Measurements from ENCODE around the gene OR5L2.
"Not testable (repeated sequence)": the region's sequence is repeated elsewhere in the genome, so short reads cannot be mapped to it uniquely, and the experiment has no call there.

The OR5L2 gene

DNA sequence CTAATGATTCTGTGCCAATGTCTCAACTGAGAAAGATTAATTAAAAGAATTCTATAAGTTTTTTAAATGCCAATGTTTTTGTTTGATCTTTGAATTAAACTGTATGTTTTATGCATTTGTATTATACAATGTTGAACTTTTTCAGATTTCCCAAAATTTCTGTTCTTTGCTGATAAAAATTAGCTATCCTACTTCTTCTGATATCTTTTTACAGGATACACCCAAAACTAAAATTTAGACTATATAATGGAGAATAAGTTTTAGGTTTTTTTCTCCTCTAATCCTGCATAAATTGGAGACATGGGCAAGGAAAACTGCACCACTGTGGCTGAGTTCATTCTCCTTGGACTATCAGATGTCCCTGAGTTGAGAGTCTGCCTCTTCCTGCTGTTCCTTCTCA is at the start of gene OR5L2:
TSS of gene OR5L2 (plus strand) at position 301 of the 400 bp plus-strand sequence. CDS start at position 301, 0 bp downstream.
- DNase-seq: no peak

DNA sequence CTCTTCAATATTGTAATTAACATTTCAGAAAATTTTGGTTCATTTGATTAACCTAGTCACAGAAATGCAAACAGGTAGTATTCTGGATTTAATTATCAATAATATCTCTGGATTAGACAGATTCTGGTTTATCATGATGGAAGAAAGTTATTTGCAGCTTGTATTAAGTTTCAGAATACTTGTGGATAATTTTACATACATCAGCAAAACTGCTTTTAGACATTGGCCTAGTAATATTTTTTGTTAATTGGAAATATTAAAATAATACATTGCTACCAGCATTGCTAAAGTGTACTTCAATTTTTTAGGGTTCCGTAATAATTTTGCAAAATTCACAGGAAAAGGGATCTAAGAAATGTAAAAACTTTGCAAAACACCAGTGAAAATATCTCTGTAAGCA is 35.4 kb upstream of the OR5L2 start:
- DNase-seq: no peak

DNA sequence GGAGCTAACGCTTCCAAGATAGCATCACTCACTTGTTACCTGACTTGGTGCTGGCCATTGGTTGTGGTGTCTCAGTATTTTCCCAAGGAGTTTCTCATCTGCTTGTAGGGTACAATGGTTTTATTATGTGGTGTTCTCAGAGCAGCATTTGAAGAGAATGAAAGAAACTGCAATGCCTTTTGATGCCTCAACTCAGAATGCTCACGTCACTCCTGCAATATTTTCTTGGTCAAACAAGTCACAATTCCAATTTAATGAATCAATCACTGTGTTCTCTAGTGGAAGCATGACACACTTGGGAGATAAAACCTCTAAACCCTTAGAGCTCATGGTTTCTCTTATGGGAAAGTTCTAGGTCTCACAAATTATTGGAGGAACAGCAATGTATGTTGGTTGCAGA is 33.7 kb upstream of the OR5L2 start:
- no peak for DNase-seq

DNA sequence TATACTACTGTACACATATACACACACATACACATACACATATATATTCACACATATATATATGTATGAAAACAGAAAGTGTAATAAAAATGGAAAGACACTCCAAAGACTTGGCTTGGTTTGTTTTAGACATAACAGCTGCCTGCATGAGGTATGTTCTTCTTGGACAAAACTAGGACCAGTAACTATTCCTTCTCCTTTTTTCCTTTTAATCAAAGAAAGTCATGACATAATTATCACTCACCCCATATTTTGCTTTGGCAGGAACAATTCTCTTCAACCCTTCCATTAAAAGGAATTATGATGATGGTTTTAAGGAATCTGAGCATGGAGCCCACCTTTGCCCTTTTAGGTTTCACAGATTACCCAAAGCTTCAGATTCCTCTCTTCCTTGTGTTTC is 31.8 kb upstream of the OR5L2 start, which contains the start of gene OR5D14:
TSS of gene OR5D14 (plus strand) at position 301 of the 400 bp plus-strand sequence. CDS start at position 301, 0 bp downstream.
- no peak for DNase-seq

DNA sequence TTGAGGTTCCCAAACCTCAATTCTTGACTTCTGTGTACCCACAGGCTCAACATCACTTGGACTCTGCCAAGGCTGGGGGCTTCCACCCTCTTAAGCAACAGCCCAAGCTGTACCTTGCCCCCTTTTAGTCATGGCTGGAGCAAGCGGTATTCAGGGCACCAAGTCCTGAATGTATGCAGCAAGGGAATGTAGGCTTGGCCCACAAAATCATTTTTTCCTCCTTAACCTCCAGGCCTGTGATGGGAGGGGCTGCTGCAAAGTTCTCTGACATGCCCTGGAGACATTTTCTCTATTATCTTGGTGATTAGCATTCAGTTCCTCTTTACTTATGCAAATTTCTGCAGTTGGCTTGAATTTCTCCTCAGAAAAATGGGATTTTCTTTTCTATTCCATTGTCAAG is 20.8 kb upstream of the OR5L2 start:
- no peak for DNase-seq

DNA sequence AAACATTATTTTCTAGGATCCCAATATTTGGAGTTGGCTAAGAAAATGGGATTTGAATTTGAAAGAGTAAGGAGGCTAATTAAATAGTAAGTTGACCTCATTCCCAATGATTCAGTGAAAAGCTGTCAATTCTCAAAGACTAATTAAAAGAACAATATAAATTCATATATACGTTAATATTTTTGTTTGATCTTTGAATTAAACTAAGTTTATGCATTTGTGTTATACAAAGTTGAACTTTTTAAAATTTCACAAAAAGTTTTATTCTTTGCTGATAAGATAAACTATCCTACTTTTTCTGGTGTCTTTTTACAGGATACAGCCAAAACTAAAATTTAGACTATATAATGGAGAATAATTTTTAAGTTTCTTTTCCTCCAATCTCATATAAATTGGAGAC is 16.0 kb upstream of the OR5L2 start, which contains the start of gene OR5L1:
TSS of gene OR5L1 (plus strand) at position 301 of the 400 bp plus-strand sequence. CDS start 100 bp downstream, outside the sequence.
- DNase-seq: no peak

GRCh38 chr11:55819330-55819729 is 7.7 kb upstream of the OR5L2 start, which contains the start of gene OR5D18:
Gene OR5D18 (plus strand): TSS chr11:55819630. CDS start chr11:55819630, 0 bp downstream.
- no peak for DNase-seq

- DNase-seq: no peak
These were observed 11.4 kb downstream of the OR5L2 start, which contains the start of gene OR5D16 for GRCh38 chr11:55838452-55838851. Gene OR5D16 (plus strand): TSS chr11:55838752. CDS start chr11:55838752, 0 bp downstream.

GRCh38 chr11:55847453-55847852 is 20.4 kb downstream of the OR5L2 start:
- no peak for DNase-seq

DNA sequence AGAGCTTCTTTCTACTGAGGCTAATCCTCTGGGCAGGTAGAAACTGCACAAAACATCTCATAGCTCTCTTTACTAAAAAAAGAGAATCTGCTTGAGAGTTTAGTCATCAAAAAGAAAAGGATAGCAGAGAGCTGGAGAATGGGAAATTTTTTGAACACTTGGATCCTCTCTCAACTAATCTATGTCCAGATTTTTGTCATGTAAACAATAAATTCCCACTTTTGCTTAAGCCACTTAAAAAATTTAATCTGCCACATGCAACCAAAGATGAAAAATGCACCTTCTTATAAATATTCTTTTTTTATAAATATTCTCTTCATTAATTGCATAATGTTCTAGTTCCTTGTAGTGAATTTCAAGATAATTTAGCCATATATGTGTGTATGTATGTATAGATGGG is 22.0 kb downstream of the OR5L2 start:
- no peak for DNase-seq

DNA sequence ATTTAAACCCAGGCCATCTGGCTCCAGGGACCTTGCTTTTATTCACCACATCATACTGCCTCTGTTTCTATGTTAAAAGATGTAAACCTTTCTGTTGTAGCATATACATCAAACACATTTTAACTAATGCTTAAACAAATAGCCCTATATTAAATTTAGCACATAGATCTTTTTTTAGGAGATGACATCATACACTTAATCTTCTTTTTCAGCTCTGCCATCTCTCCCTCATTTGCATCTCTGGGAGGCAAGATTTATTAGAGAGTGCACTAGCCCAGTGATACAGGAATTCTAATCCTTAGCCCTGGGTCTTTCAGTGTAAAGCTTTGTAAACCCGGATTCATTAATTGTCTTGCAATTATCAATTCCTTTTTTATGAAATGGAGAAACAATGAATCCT is 25.1 kb downstream of the OR5L2 start:
- DNase-seq: no peak

DNA sequence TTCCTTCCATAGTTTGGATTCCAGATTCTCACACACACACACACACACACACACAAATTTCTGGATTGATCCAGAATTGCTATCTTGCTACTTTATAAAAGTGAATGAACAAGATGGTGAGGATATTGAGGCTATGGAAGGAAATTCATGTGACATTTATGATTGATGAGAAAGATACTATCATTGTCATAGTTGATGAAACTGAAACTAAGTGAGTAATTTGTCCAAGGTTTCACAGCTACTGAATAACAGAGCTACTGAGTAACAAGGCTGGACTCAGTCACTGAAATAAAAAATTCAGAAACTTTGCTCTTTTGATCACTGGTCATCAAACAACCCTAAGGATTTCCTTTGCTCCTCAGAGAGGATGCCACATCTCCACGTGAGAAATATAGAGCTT is 27.7 kb downstream of the OR5L2 start:
- DNase-seq: no peak

DNA sequence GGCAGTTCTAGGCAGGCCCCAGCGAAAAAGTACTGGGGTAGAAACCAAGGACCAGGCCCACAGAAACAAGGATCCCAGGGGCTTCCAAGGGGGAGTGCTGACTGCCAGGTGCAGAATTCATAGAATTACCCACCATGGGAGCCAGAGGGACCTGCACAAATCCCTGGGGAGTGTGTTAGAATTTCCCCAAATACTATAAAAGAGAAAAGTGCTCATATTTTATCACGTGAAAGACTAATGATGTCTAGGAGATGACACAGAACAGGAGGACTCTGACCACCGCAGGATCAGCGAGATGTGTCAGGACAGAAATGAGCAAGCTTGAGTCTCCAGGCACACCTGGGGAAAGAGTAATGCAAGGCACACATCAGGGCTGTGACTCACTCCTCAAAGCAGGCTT is 40.3 kb downstream of the OR5L2 start:
- not testable (repeated sequence) for DNase-seq

- DNase-seq: not testable (repeated sequence)
These were observed 45.7 kb downstream of the OR5L2 start for GRCh38 chr11:55872731-55873130.

- DNase-seq: not testable (repeated sequence)
These were observed 46.1 kb downstream of the OR5L2 start for GRCh38 chr11:55873146-55873545.
